Thyroid gland (tissue), 4 donors: ENCODE data around the gene CYP1A1.

Experiments used
- CTCF ChIP-seq, 6 experiments: fragments of 200-600 bp in 3 of 6; fragments of 450-650 bp in 3 of 6; sonication (generic) in 3 of 6; IDR thresholded peaks; one replicate each; pipeline ENCODE4 v1.5.1; 2016 to 2019; ENCODE audit warnings: antibody characterized with exemption in 6 of 6, mild to moderate bottlenecking in 2 of 6, inconsistent platforms in 1 of 6, moderate library complexity in 1 of 6
- POLR2A ChIP-seq, 2 donors: fragments of 450-650 bp; IDR thresholded peaks; one replicate each; pipeline ENCODE4 v1.6.1; 2017; ENCODE audit warnings: antibody characterized with exemption in 2 of 2, mild to moderate bottlenecking in 2 of 2, moderate library complexity in 1 of 2

- no peak for TF ChIP-seq CTCF (IDR thresholded peaks at IDR 0.05)
- no peak for TF ChIP-seq POLR2A (IDR thresholded peaks at IDR 0.05)
Measured at GRCh38 chr15:74723754-74724334, 1.5 kb downstream of the CYP1A1 start.
